ENCODE measurements around the gene C4orf50. TPM values are rescaled to one million over a fixed set of nuclear protein-coding genes. Genes with fewer than 3 reads are reported as not detected.

The C4orf50 gene
- total and polyA plus RNA-seq, 2 of the 13 experiments (the other 11 are each of a cell fraction or from before 2014, with no cell fraction given): not detected

- Histone ChIP-seq H3K9me3 (ENCODE audit: low read length) (no peaks in the 10 kb centered on the region), H3K4me3 (replicated peaks in 1 of 3; ENCODE audit: insufficient read depth in 1 of 3, low read depth in 2 of 3, low read length in 3 of 3) (no peak overlapping the region), H2AFZ (ENCODE audit: low read length) (no peak overlapping the region), H4K20me1 (ENCODE audit: insufficient read depth, low read length) (no peaks in the 10 kb centered on the region), H3K79me2 (ENCODE audit: insufficient read depth, low read length) (no peaks in the 10 kb centered on the region), H3K9ac (ENCODE audit: insufficient read depth, low read depth, low read length) (no peak overlapping the region), H3K27ac (ENCODE audit: extremely low read length, insufficient read depth, low read length) (no peak overlapping the region), H3K27me3 (ENCODE audit: control insufficient read depth in 1 of 2, insufficient read depth in 2 of 2, low read length in 2 of 2) (peaks cover 4 to 49% of the 10 kb centered on the region in 2 experiments; a peak in 4 of 5 replicates), H3K4me2 (ENCODE audit: low read depth, low read length) (no peak overlapping the region), H3K4me1 (ENCODE audit: insufficient read depth, low read length) (no peaks in the 10 kb centered on the region), H3K36me3 (replicated peaks in 1 of 2; ENCODE audit: control insufficient read depth in 1 of 2, insufficient read depth in 2 of 2, low read length in 2 of 2) (no peaks in the 10 kb centered on the region)
- BruUV-seq (replicated peaks): no TSS peak
- ChIA-PET CTCF (ENCODE audit: low intra/inter-chr PET ratio, low total read pairs) (no interaction called here), POLR2A (no interaction called here)
- WGBS (ENCODE audit: low lambda C conversion rate): 32% methylated on average over 4 of the region's 8 CpGs
- TF ChIP-seq SMAD3 (CRISPR knock-in tag; IDR thresholded peaks at IDR 0.05) (no peak), ZNF446 (CRISPR knock-in tag; IDR thresholded peaks at IDR 0.05) (no peak), RNF219 (CRISPR knock-in tag; IDR thresholded peaks at IDR 0.05) (no peak), ZGPAT (CRISPR knock-in tag; IDR thresholded peaks at IDR 0.05) (no peak), ELF3 (CRISPR knock-in tag; IDR thresholded peaks at IDR 0.05) (no peak), MTF2 (CRISPR knock-in tag; IDR thresholded peaks at IDR 0.05; ENCODE audit: borderline replicate concordance) (no peak), POGZ (CRISPR knock-in tag; IDR thresholded peaks at IDR 0.05) (no peak)
- TF ChIP-seq, protein P1, sequence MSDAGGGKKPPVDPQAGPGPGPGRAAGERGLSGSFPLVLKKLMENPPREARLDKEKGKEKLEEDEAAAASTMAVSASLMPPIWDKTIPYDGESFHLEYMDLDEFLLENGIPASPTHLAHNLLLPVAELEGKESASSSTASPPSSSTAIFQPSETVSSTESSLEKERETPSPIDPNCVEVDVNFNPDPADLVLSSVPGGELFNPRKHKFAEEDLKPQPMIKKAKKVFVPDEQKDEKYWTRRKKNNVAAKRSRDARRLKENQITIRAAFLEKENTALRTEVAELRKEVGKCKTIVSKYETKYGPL (CRISPR knock-in tag; IDR thresholded peaks at IDR 0.05): no peak
- in situ Hi-C loops (cut with HindIII; ENCODE audit: extremely low pct_ligation_motif_present, low pct_unique_long_range_greater_than_20kb): no loop called here
- no peak for DNase-seq (ENCODE audit: low spot score)
- intact Hi-C loops (cut with micrococcal nuclease; ENCODE audit: unreplicated experiment): no loop called here
- no peak for FAIRE-seq
- ATAC-seq: no peak
Measured at GRCh38 chr4:5930456-5930855, 87.8 kb downstream of the C4orf50 start.

Data from HepG2 (cell line).